22Rv1 (cell line): ENCODE data around the gene RIN1.

ENCODE experiments used
- H3K27ac ChIP-seq: fragments of 450-650 bp; 2 replicates; pipeline ENCODE4 v1.5.1; 2017
- ZFX ChIP-seq: fragments of 450-650 bp; IDR thresholded peaks from 2 replicates; pipeline ENCODE4 v1.6.1; 2017; ENCODE audit warnings: antibody characterized with exemption, borderline replicate concordance
- TF ChIP-seq, protein P1 (sequence below): fragments of 450-650 bp; IDR thresholded peaks from 2 replicates; pipeline ENCODE4 v1.5.1; 2017; ENCODE audit warnings: mild to moderate bottlenecking

RIN1 gene

DNA sequence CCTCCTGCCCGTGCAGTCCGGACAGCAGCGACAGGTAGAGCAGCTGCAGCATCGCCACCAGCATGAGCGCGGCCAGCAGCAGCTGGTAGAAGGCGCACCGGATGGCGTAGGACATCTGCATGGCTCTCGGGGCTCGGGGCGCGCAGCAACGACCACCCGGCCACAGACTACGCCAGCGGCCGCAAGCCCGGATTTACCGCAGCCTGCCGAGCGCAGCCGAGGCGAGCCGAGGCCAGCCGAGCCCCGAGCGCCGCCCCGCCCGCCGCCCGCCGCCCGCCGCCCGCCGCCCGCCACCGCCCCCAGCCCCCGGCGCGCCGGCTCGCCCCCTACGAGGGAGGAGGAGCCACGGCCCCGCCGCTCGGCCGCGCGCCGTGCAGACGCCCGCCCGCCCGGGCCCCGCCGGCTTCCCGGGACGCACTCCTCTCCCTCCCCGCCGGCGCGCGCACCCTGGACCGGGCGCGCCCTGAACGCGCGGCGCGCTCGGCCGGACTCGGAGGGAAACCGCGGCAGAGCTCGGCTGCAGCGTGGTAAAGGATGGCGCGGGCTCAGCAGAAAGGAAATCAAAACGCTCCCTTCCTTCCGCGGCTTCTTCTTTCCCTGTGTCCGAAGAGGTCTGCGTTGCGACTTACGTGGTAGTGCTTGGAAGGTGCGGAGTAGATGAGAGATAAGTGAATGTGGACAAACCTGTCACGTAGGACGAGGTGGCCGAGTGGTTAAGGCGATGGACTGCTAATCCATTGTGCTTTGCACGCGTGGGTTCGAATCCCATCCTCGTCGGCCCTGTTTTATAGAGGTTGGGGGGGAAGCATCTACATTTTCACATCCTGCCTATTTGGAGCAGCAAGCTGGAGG is 11.4 kb upstream of the RIN1 start, which contains the start of gene B4GAT1:
Gene B4GAT1, minus strand, starts transcription at position 205 of the 852 bp plus-strand sequence. Its CDS starts 84 bp downstream, at position 121.
- H3K27ac ChIP-seq = peak within 1 kb of the TSS; percentile 97
- TF ChIP-seq ZFX = no peak
- TF ChIP-seq, protein P1, sequence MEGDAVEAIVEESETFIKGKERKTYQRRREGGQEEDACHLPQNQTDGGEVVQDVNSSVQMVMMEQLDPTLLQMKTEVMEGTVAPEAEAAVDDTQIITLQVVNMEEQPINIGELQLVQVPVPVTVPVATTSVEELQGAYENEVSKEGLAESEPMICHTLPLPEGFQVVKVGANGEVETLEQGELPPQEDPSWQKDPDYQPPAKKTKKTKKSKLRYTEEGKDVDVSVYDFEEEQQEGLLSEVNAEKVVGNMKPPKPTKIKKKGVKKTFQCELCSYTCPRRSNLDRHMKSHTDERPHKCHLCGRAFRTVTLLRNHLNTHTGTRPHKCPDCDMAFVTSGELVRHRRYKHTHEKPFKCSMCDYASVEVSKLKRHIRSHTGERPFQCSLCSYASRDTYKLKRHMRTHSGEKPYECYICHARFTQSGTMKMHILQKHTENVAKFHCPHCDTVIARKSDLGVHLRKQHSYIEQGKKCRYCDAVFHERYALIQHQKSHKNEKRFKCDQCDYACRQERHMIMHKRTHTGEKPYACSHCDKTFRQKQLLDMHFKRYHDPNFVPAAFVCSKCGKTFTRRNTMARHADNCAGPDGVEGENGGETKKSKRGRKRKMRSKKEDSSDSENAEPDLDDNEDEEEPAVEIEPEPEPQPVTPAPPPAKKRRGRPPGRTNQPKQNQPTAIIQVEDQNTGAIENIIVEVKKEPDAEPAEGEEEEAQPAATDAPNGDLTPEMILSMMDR = no peak

DNA sequence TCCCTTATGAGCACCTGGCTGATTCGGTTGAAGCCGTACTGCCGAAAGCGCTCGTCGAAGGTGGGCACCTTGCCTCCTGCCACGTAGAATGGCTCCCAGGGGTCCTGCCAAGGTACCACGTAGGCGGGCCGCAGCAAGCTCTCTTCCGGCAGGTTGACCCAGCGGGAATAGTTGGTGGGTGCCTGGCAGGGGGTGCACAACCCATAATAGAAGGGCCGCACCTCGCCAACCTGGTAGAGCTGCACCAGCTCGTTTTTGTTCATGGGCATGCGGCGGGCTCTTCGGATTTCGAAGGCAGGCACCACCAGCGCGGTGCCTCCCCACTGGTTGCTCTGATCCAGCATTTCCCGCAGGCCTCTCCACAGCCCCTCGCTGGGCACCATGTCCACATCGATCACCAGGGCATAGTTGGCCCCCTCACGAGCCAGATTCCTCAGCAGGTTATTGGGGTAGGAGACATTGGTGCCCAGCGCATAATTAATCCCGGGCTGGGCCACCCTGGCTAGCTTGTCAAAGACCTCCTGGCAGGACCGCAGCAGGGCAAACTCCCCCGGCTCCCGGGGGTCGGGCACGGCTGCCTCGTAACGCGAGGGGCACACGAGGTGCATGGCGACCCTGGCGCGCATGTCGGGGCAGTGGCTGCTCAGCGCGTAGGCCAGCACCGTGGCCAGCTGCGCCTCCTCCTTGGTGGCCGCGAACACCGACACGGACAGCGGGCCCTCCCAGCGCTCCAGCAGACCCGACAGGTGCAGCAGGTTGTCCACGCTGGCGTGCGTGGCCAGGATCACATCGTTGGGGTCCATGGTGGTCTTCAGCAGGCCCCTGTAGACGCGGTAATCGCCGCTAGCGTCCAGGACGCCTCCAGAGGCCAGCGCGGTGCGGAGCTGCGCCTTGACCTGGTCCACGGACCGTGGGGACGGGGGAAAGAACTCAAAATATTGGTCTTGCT is 10.5 kb upstream of the RIN1 start:
- TF ChIP-seq ZFX = no peak
- TF ChIP-seq, protein P1 = no peak
- peak overlapping the region; percentile 97 for H3K27ac ChIP-seq

DNA sequence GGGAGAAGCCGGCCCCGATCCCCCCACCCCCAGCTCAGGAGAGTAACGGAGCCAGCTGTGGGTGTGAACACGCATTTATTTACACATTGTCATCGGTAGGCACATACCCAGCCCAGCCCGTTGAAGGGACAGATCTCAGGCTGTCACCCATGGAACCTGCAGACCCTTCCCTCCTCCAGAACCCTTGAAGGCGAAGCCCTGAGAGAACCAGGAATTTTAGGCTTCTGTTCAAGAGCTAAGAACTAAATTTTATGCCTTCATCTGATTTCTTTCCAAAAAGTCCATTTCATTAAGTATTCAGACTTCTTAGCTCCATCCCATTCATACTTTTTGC is 9.0 kb upstream of the RIN1 start:
- H3K27ac ChIP-seq = peak overlapping the region; percentile 97
- TF ChIP-seq, protein P1 = no peak
- no peak for TF ChIP-seq ZFX

DNA sequence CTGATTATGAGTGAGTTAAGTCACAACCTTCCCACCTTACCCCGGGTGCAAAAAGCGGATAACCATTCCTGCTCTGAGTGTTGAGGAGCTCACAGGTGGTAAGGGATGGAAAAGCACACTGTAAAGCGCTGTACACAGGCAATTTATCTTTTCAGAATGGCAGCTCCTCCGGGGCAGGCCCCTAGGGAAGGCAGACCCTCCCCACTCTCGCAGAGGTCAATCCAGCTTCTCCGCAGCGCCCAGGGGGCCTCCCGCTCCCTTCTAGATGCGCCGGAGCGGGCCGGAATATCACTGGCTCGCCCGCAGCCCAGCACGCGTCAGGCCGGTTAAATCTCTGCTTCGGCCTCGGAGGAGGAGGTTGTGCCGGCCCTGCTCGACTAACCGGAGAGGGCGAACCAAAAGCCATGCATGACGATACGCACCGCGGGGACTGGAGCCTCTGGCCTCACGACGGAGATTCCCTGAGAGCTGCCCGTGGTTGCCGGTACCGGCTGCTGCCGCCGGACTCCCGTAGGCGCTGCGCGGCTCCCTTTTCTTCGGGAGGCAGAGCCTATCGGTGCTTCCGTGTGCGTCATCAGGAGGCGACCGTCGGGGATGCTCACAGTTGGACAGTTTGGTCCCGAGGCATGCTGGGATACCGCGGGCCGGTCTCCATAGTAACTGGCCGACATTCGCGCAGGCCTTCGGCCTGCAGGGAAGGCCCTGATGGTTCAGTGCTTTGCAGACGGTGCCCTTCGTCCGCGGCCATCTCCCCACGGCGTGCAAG is 8.5 kb upstream of the RIN1 start, which contains the start of gene BRMS1:
Gene BRMS1, minus strand, starts transcription at position 555 of the 766 bp plus-strand sequence. CDS start 2,870 bp downstream, outside the sequence.
- no peak for TF ChIP-seq ZFX
- TF ChIP-seq, protein P1 = peak; percentile 21; the same call in 1 of the 2 replicates
- H3K27ac ChIP-seq = peak within 1 kb of the TSS; percentile 97

DNA sequence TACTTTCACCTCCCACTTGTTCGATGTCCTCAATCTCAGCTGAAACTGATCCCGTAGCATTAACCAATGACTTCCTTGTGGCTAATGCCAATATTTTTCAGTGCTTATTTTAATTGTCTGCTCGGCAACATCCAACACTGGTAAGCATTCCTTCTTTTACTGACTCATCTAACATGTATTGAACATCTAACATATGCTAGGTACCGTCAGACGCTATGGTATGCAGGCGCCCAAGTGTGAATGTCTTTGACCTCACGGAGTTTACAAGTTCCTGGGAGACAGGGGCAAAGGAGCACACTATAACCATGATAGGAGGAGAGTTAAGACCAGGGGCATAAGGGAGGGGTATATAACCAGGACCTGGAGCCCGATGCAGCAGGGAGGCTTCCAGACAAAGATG is 6.9 kb upstream of the RIN1 start:
- no peak overlapping the region for H3K27ac ChIP-seq
- TF ChIP-seq, protein P1 = no peak
- TF ChIP-seq ZFX = no peak

DNA sequence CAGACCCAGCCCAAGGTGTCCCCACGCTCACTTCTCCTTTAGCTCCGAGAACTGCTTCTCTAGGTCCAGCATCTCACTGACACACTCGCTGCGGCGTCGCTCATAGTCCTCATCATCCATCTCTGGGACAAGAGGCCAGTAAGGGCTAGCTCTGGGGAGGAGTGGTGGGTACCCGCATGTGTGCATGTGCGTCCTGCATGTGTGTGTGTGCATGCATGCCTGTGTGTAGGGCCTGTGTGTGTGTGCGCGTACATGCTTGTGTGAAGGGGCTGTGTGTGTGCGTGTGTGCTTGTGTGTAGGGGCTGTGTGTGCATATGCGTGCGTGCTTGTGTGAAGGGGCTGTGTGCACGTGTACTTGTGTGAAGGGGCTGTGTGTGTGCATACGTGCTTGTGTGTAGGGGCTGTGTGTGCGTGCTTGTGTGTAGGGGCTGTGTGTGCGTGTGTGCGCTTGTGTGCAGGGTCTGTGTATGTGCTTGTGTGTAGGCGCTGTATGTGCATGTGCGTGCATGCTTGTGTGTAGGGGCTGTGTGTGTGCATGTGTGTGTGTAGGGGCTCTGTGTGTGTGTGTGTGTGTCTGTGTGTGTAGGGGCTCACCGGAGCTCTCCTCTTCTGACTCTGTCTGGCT is 5.4 kb upstream of the RIN1 start:
- TF ChIP-seq, protein P1 = no peak
- no peak for TF ChIP-seq ZFX
- no peak overlapping the region for H3K27ac ChIP-seq
